ENCODE data around the gene FBXO27. TPM values are rescaled to one million over a fixed set of nuclear protein-coding genes. Genes with fewer than 3 reads are reported as not detected.

The FBXO27 gene
- total and polyA plus RNA-seq, 2 donors (not counting 1 experiment from before 2014, with no cell fraction given) = 0.83 to 3.6 TPM

GRCh38 chr19:39014037-39014436 lies 18.3 kb downstream of the FBXO27 start:
- no peak for DNase-seq (ENCODE audit: low read depth in 2 of 2)
- H3K9ac ChIP-seq (ENCODE audit: insufficient read depth, low read length) = no peak overlapping the region
- no peaks in the 10 kb centered on the region for H3K4me1 ChIP-seq (ENCODE audit: control insufficient read depth, extremely low read depth, insufficient read depth, low read length)
- no peaks in the 10 kb centered on the region for H3K9me3 ChIP-seq (ENCODE audit: control insufficient read depth, insufficient read depth, low read depth, low read length)
- H3K79me2 ChIP-seq (ENCODE audit: control insufficient read depth, insufficient read depth, low read length) = no peaks in the 10 kb centered on the region
- H3K27ac ChIP-seq (ENCODE audit: insufficient read depth, low read length) = no peak overlapping the region
- TF ChIP-seq EZH2 (IDR thresholded peaks at IDR 0.05; ENCODE audit: low read length, missing control alignments) = no peak
- TF ChIP-seq, protein P1, sequence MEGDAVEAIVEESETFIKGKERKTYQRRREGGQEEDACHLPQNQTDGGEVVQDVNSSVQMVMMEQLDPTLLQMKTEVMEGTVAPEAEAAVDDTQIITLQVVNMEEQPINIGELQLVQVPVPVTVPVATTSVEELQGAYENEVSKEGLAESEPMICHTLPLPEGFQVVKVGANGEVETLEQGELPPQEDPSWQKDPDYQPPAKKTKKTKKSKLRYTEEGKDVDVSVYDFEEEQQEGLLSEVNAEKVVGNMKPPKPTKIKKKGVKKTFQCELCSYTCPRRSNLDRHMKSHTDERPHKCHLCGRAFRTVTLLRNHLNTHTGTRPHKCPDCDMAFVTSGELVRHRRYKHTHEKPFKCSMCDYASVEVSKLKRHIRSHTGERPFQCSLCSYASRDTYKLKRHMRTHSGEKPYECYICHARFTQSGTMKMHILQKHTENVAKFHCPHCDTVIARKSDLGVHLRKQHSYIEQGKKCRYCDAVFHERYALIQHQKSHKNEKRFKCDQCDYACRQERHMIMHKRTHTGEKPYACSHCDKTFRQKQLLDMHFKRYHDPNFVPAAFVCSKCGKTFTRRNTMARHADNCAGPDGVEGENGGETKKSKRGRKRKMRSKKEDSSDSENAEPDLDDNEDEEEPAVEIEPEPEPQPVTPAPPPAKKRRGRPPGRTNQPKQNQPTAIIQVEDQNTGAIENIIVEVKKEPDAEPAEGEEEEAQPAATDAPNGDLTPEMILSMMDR (conservative IDR thresholded peaks at IDR 0.05 in 1 of 2, IDR thresholded peaks at IDR 0.05 in 1 of 2; ENCODE audit: low read depth in 1 of 2, low read length in 2 of 2) = no peak
- H3K4me2 ChIP-seq (ENCODE audit: extremely low read depth, insufficient read depth, low read length) = no peak overlapping the region
- no peaks in the 10 kb centered on the region for H4K20me1 ChIP-seq (ENCODE audit: control insufficient read depth, extremely low read depth, insufficient read depth, low read length)
- no peaks in the 10 kb centered on the region for H3K36me3 ChIP-seq (ENCODE audit: control insufficient read depth, insufficient read depth, low read length)
- no peaks in the 10 kb centered on the region for H3K27me3 ChIP-seq (ENCODE audit: control insufficient read depth, insufficient read depth, low read length)
- no peak overlapping the region for H2AFZ ChIP-seq (ENCODE audit: low read length)
- H3K4me3 ChIP-seq (replicated peaks in 1 of 4; ENCODE audit: control extremely low read depth in 1 of 4, insufficient read depth in 1 of 4, low read depth in 3 of 4, low read length in 4 of 4) = no peak overlapping the region

DNA sequence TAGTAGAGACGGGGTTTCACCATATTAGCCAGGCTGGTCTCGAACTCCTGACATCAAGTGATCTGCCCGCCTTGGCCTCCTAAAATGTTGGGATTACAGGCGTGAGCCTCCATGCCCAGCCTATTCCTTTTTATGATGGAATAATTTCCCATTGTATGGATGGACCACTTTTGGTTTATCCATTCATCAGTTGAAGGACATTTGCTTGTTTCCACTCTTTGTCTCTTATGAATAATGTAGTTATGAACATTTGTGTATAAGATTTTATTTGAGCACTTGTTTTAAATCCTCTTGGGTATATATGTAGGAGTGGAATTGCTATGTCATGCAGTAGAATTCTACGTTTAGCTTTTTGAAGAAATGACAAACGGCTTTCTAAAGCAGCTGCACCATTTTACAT lies 23.3 kb downstream of the FBXO27 start:
- no peaks in the 10 kb centered on the region for H4K20me1 ChIP-seq (ENCODE audit: control insufficient read depth, extremely low read depth, insufficient read depth, low read length)
- H3K27ac ChIP-seq (ENCODE audit: insufficient read depth, low read length) = no peak overlapping the region
- no peaks in the 10 kb centered on the region for H3K4me1 ChIP-seq (ENCODE audit: control insufficient read depth, extremely low read depth, insufficient read depth, low read length)
- no peak overlapping the region for H2AFZ ChIP-seq (ENCODE audit: low read length)
- H3K9me3 ChIP-seq (ENCODE audit: control insufficient read depth, insufficient read depth, low read depth, low read length) = no peaks in the 10 kb centered on the region
- H3K27me3 ChIP-seq (ENCODE audit: control insufficient read depth, insufficient read depth, low read length) = no peaks in the 10 kb centered on the region
- no peaks in the 10 kb centered on the region for H3K79me2 ChIP-seq (ENCODE audit: control insufficient read depth, insufficient read depth, low read length)
- H3K36me3 ChIP-seq (ENCODE audit: control insufficient read depth, insufficient read depth, low read length) = no peaks in the 10 kb centered on the region
- no peak for TF ChIP-seq EZH2 (IDR thresholded peaks at IDR 0.05; ENCODE audit: low read length, missing control alignments)
- TF ChIP-seq, protein P1 (conservative IDR thresholded peaks at IDR 0.05 in 1 of 2, IDR thresholded peaks at IDR 0.05 in 1 of 2; ENCODE audit: low read depth in 1 of 2, low read length in 2 of 2) = no peak
- H3K4me2 ChIP-seq (ENCODE audit: extremely low read depth, insufficient read depth, low read length) = no peak overlapping the region
- H3K9ac ChIP-seq (ENCODE audit: insufficient read depth, low read length) = no peak overlapping the region
- H3K4me3 ChIP-seq (replicated peaks in 1 of 4; ENCODE audit: control extremely low read depth in 1 of 4, insufficient read depth in 1 of 4, low read depth in 3 of 4, low read length in 4 of 4) = no peak overlapping the region
- no peak for DNase-seq (ENCODE audit: low read depth in 2 of 2)

- no peak overlapping the region for H3K4me2 ChIP-seq (ENCODE audit: extremely low read depth, insufficient read depth, low read length)
- no peak for DNase-seq (ENCODE audit: low read depth in 2 of 2)
- H3K27ac ChIP-seq (ENCODE audit: insufficient read depth, low read length) = no peak overlapping the region
- H3K4me1 ChIP-seq (ENCODE audit: control insufficient read depth, extremely low read depth, insufficient read depth, low read length) = no peaks in the 10 kb centered on the region
- no peak overlapping the region for H3K4me3 ChIP-seq (replicated peaks in 1 of 4; ENCODE audit: control extremely low read depth in 1 of 4, insufficient read depth in 1 of 4, low read depth in 3 of 4, low read length in 4 of 4)
- no peaks in the 10 kb centered on the region for H3K36me3 ChIP-seq (ENCODE audit: control insufficient read depth, insufficient read depth, low read length)
- H3K79me2 ChIP-seq (ENCODE audit: control insufficient read depth, insufficient read depth, low read length) = no peaks in the 10 kb centered on the region
- no peaks in the 10 kb centered on the region for H4K20me1 ChIP-seq (ENCODE audit: control insufficient read depth, extremely low read depth, insufficient read depth, low read length)
- H3K9me3 ChIP-seq (ENCODE audit: control insufficient read depth, insufficient read depth, low read depth, low read length) = no peaks in the 10 kb centered on the region
- H2AFZ ChIP-seq (ENCODE audit: low read length) = no peak overlapping the region
- H3K9ac ChIP-seq (ENCODE audit: insufficient read depth, low read length) = no peak overlapping the region
- no peak for TF ChIP-seq EZH2 (IDR thresholded peaks at IDR 0.05; ENCODE audit: low read length, missing control alignments)
- TF ChIP-seq, protein P1 (conservative IDR thresholded peaks at IDR 0.05 in 1 of 2, IDR thresholded peaks at IDR 0.05 in 1 of 2; ENCODE audit: low read depth in 1 of 2, low read length in 2 of 2) = no peak
- no peaks in the 10 kb centered on the region for H3K27me3 ChIP-seq (ENCODE audit: control insufficient read depth, insufficient read depth, low read length)
Measured at GRCh38 chr19:39008137-39008536, 24.2 kb downstream of the FBXO27 start.
